Testis (tissue), 3 donors: ENCODE results near the gene ZNF491. TPM values are rescaled to one million over a fixed set of nuclear protein-coding genes. Genes with fewer than 3 reads are reported as not detected.
"Not testable (repeated sequence)": the region's sequence is repeated elsewhere in the genome, so short reads cannot be mapped to it uniquely, and the experiment has no call there.

Source experiments
- DNase-seq: peaks from one replicate; pipeline ENCODE4 v3.0.0-alpha.2; 2019
- H3K27ac ChIP-seq, 2 donors: fragments of 200-600 bp; sonication (generic); one replicate each; pipeline ENCODE4 v1.5.1; 2019
- H3K27me3 ChIP-seq: fragments of 200-600 bp; sonication (generic); one replicate; pipeline ENCODE4 v1.5.1; 2019
- H3K36me3 ChIP-seq: fragments of 200-600 bp; sonication (generic); one replicate; pipeline ENCODE4 v1.5.1; 2017; ENCODE audit warnings: low read depth; ENCODE audit errors: missing control alignments
- H3K4me1 ChIP-seq: fragments of 200-600 bp; sonication (generic); one replicate; pipeline ENCODE4 v1.5.1; 2019
- H3K4me3 ChIP-seq, 2 donors: fragments of 200-600 bp; sonication (generic); one replicate each; pipeline ENCODE4 v1.5.1; 2017 to 2019
- H3K9me3 ChIP-seq: fragments of 200-600 bp; sonication (generic); one replicate; pipeline ENCODE4 v1.5.1; 2017
- CTCF ChIP-seq, 3 experiments: fragments of 450-650 bp in 2 of 3; fragments of 200-600 bp in 1 of 3; sonication (generic) in 1 of 3; IDR thresholded peaks; one replicate each; pipeline ENCODE4 v1.5.1; 2016 to 2019; ENCODE audit warnings: antibody characterized with exemption in 3 of 3, mild to moderate bottlenecking in 2 of 3, moderate library complexity in 1 of 3
- POLR2A ChIP-seq: fragments of 450-650 bp; IDR thresholded peaks from one replicate; pipeline ENCODE4 v1.6.1; 2017; ENCODE audit warnings: antibody characterized with exemption, mild to moderate bottlenecking, moderate library complexity
- WGBS, 2 donors: methylation state at CpG; one replicate each; pipeline ENCODE4 v1.1.5; 2018; 5-methylcytosine and 5-hydroxymethylcytosine counted together
- intact Hi-C: fragments of 100-400 bp; cut with DNase I; formaldehyde crosslinking; loops from one replicate; pipeline ENCODE4 v1.15.1; 2023; ENCODE audit warnings: low total_unique reads
- polyA plus RNA-seq: library from polyadenylated mRNA; stranded (reverse); fragments of 350-450 nt; fragmentation: Illumina TruSeq; extraction: RNeasy Lipid Tissue Mini Kit (QIAGEN cat#74804); gene quantifications from one replicate; pipeline ENCODE4 v1.2.3, GENCODE V29; 2014; ENCODE audit warnings: low read depth, low replicate concordance; ENCODE audit not compliant: insufficient read depth
- total RNA-seq, 2 donors: library from RNA; depleted of rRNA; stranded (reverse); fragments of >200 nt; gene quantifications; one replicate each; pipeline ENCODE4 v1.2.3, GENCODE V29; 2016

Gene ZNF491
- total and polyA plus RNA-seq, 3 donors from 2014 or later: 0.62 to 2.6 (median 1.2) TPM

GRCh38 chr19:11832253-11832912, 34.1 kb downstream of the ZNF491 start:
- Histone ChIP-seq H3K27ac (no peak overlapping the region), H3K4me1 (no peaks in the 10 kb centered on the region), H3K27me3 (no peaks in the 10 kb centered on the region), H3K36me3 (no peaks in the 10 kb centered on the region), H3K9me3 (no peaks in the 10 kb centered on the region), H3K4me3 (no peak overlapping the region)
- TF ChIP-seq POLR2A (no peak), CTCF (IDR thresholded peaks at IDR 0.05) (no peak)
- DNase-seq: no peak
- intact Hi-C loops: no loop called here
- 93 to 94% methylated on average over 8 of the region's 8 CpGs for WGBS, 2 donors

- Histone ChIP-seq H3K4me3 (no peak overlapping the region), H3K4me1 (no peaks in the 10 kb centered on the region), H3K27ac (no peak overlapping the region), H3K36me3 (no peaks in the 10 kb centered on the region), H3K27me3 (no peaks in the 10 kb centered on the region), H3K9me3 (no peaks in the 10 kb centered on the region)
- WGBS, 2 donors: 95 to 98% methylated on average over 2 of the region's 2 CpGs
- intact Hi-C loops: no loop called here
- DNase-seq: no peak
- TF ChIP-seq CTCF (IDR thresholded peaks at IDR 0.05): no peak
- TF ChIP-seq POLR2A: no peak
These were observed 35.2 kb downstream of the ZNF491 start for GRCh38 chr19:11833541-11833940.

GRCh38 chr19:11835626-11836066, 37.3 kb downstream of the ZNF491 start:
- H3K27ac ChIP-seq, DNase-seq, H3K36me3 ChIP-seq, H3K9me3 ChIP-seq, H3K4me3 ChIP-seq, intact Hi-C loops, H3K27me3 ChIP-seq, H3K4me1 ChIP-seq: not testable (repeated sequence)
- 67 to 75% methylated on average over 2 of the region's 2 CpGs for WGBS, 2 donors

- Histone ChIP-seq H3K4me1 (peaks cover 6% of the 10 kb centered on the region), H3K36me3 (no peaks in the 10 kb centered on the region), H3K4me3 (no peak overlapping the region), H3K9me3 (no peaks in the 10 kb centered on the region), H3K27me3 (no peaks in the 10 kb centered on the region), H3K27ac (peak overlapping the region; percentile 20 to 38)
- peak; percentile 74 for DNase-seq
- WGBS, 2 donors: 36 to 50% methylated on average over 2 of the region's 2 CpGs
- intact Hi-C loops: no loop called here
- TF ChIP-seq POLR2A (no peak), CTCF (IDR thresholded peaks at IDR 0.05) (no peak)
These were observed 45.4 kb downstream of the ZNF491 start for GRCh38 chr19:11843722-11844121.

- H3K27ac ChIP-seq: peak overlapping the region in 1 of 2 donors; percentile 83
- H3K27me3 ChIP-seq, DNase-seq, H3K9me3 ChIP-seq, H3K4me3 ChIP-seq, intact Hi-C loops, H3K36me3 ChIP-seq: not testable (repeated sequence)
- peaks cover 18% of the 10 kb centered on the region for H3K4me1 ChIP-seq
- WGBS, 2 donors: 57 to 71% methylated on average over 4 to 6 of the region's 6 CpGs
These were observed 49.3 kb downstream of the ZNF491 start for GRCh38 chr19:11847615-11848014.

GRCh38 chr19:11848200-11848593, 49.9 kb downstream of the ZNF491 start:
- Histone ChIP-seq H3K27ac (peak overlapping the region in 1 of 2 donors; percentile 83), H3K27me3 (no peaks in the 10 kb centered on the region), H3K4me1 (peaks cover 18% of the 10 kb centered on the region), H3K36me3 (no peaks in the 10 kb centered on the region), H3K9me3 (no peaks in the 10 kb centered on the region), H3K4me3 (peak overlapping the region; percentile 63 to 73)
- WGBS, 2 donors: 21 to 31% methylated on average over 11 of the region's 11 CpGs
- TF ChIP-seq CTCF (IDR thresholded peaks at IDR 0.05) (no peak), POLR2A (no peak)
- intact Hi-C loops: no loop called here
- DNase-seq: no peak
